Bone marrow (tissue), 2 donors: ENCODE measurements around the gene IGSF23.
"Not testable (repeated sequence)": the region's sequence is repeated elsewhere in the genome, so short reads cannot be mapped to it uniquely, and the experiment has no call there.

Experiments used
- DNase-seq, 2 donors: peaks; one replicate each; lab custom pipeline; 2025; lab: John Stamatoyannopoulos, UW

IGSF23 gene

DNA sequence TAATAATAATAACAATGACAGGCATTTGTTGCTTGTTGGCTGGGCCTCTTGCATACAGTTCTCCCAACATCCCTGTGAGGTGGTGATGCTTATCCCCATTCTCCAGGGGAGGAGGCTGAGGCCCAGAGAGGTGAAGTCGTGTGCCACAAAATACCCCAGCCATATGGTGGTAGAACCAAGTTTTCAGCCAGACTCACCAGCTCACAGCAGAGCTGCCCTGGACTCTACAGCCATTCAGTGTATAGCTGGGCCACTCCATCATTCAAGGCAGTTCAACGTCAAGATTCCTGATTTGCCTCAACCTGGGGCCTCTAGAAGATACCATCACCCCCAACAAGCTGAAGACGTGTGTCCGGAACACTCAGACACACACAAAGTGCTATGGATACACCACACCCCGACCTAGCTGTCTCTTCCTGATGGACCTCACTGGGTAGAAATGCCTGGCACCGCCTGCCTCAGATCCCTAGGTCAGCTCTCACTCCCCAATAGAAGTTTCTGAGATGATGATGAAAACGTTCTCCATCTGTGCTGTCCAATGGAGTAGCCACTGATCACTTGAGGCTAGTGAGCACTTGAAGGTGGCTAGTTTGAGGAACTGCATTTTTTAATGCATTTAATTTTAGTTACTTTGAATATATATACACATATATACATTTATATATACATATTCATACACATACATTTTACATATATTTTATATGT is 53.6 kb downstream of the IGSF23 start:
- DNase-seq, result no peak

DNA sequence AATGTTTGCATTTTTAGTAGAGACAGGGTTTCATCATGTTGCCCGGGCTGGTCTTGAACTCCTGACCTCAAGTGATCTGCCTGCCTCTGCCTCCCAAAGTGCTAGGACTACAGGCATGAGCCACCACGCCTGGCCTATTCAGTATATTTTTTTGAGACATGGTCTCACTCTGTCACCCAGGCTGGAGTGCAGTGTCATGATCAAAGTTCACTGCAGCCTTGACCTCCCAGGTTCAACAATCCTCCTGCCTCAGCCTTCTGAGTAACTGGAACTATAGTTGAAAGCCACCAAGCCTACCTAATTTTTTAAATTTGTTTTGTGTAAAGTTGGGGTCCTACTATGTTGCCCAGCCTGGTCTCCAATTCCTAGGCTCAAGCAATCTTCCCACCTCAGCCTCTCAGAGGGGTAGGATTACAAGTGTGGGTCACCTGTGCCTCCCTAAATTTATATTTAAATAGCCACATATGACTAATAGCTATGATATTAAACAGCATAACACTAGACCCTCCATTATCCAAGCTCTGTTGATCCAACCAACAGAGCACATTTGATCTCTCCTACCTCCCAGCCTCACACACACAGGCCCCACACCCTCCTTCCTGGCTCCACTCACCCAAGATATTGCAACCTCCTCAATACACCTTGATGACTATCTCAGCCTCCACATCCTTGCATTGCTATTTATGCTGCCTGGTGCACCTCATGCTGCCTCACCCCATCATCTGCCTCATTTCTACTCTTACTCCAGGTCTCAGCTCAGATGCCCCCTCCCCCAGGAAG is 55.8 kb downstream of the IGSF23 start:
- no peak for DNase-seq

DNA sequence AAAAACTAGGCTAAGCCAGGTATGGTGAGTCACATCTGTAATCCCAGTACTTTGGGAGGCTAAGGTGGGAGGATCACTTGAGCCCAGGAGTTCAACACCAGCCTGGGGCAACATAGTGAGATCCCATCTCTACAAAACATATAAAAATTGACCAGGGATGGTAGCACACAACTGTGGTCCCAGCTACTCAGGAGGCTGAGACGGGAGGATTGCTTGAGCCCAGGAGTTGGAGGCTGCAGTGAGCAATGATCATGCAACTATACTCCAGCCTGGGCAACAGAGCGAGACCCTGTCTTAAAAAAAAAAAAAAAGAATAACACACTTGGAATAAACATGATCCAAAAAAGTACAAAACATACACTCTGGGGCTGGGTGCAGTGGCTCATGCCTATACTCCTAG is 56.7 kb downstream of the IGSF23 start:
- DNase-seq, result not testable (repeated sequence)

GRCh38 chr19:44671400-44671799 is 58.0 kb downstream of the IGSF23 start, which contains the start of gene CEACAM19:
Gene CEACAM19 (plus strand): TSS chr19:44671482. CDS start chr19:44671932, 450 bp downstream.
- DNase-seq, result no peak

DNA sequence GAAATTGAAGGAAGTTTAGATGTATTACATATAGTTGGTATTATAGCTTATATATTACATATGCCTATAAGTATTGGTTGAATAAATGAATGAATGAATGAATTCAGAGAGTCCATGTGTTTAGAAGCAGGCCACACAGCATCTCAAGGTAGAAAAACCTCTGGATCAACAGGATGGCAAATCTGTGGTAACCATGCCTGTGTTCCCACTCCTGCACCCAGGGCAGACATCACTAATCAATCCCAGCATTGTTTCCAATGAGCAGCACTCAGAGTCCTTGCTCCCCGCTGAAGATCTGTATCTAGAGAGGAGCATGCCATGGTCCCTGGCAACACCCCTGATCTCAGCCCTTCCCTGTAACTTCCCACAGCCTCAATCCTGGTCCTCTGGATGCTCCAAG is 58.9 kb downstream of the IGSF23 start:
- no peak for DNase-seq

GRCh38 chr19:44673510-44673909 is 60.1 kb downstream of the IGSF23 start:
- no peak for DNase-seq

GRCh38 chr19:44675521-44675920 is 62.2 kb downstream of the IGSF23 start:
- no peak for DNase-seq

DNA sequence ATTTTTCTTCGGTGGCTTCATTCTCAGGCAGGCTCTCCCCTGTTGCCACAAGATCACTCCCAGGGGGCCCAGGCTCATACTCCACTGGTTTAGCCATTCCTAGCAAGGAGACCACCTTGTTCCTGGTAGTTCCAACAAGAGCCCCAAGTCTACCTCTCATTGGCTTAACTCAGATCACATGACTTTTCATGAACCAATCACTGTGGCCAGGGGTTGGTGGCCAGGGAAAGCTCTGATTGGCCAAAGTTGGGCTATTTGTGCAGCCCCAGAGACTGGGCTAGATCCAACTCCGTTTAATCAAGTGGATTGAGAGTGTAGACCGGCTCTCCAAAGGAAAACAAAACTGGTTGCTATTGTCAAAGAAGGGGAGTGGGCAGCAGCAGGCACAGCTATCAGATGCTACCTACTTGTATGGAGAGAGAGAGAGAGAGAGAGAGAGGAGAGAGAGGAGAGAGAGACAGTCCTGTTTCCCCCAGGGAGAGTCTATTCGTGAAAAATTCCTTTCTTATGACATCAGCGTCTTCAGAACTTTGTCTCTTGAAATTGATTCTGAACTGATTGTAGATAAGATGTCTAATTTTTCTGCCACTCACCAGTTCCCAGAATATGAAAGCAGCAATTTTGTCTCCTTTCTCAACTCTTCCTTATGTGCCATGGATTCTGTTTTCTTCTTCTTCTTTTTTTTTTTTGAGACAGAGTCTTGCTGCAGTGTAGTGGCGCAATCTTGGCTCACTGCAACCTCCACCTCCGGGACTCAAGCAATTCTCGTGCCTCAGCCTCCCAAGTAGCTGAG is 63.9 kb downstream of the IGSF23 start:
- DNase-seq, result no peak

GRCh38 chr19:44680536-44680935 is 67.2 kb downstream of the IGSF23 start:
- no peak for DNase-seq

DNA sequence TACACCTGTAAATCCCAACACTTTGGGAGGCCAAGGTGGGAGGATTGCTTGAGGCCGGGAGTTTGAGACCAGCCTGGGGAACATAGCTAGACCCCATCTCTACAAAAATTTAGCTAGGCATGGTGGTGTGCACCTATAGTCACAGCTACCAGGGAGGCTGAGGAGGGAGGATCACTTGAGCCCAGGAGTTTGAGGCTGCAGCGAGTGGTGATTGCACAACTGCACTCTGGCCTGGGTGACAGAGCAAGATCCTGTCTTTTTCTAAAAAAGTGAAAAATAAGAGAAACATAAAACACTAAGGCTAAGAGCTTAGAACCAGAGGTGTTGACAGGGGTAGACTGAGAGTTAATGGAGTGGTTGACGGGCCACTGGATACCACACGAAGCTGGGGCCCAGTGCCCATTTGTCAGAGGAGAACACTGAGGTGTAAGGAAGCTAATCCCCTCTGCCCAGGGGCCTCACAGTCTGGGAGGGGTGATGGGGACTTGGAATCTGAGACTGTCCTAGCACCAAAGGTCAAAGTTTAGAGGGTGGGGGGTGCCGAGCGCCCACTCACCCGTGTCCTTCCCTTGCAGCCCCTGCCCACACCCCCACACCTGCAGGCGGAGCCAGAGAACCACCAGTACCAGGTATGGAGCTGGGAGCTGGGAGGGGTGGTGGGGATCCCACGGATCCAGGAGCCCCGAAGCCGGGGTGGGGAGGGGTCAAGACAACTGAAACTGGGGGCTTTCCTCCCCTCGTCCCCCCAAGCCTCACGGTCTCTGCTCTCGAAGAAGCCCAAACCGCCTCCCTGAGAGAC is 68.8 kb downstream of the IGSF23 start:
- DNase-seq, result no peak

DNA sequence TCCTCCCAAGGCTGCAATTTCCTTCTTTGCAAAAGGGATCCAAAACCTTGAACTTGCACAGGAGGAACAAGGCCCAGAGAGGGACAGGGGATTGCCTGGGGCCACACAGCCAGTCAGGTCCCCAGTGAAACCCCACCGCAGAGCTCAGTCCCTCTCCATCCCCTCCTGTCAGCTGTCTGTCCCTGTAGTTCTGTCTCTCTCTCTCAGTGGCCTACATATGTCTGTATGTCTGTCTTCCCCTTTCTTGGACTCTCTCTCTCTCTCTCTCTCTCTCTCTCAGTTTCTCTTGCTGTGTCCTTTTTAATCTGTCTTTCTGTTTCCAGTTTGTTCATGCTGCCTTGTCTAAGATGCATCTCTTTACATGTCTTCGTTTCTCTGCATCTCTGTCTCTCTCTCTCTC is 69.4 kb downstream of the IGSF23 start:
- no peak for DNase-seq

DNA sequence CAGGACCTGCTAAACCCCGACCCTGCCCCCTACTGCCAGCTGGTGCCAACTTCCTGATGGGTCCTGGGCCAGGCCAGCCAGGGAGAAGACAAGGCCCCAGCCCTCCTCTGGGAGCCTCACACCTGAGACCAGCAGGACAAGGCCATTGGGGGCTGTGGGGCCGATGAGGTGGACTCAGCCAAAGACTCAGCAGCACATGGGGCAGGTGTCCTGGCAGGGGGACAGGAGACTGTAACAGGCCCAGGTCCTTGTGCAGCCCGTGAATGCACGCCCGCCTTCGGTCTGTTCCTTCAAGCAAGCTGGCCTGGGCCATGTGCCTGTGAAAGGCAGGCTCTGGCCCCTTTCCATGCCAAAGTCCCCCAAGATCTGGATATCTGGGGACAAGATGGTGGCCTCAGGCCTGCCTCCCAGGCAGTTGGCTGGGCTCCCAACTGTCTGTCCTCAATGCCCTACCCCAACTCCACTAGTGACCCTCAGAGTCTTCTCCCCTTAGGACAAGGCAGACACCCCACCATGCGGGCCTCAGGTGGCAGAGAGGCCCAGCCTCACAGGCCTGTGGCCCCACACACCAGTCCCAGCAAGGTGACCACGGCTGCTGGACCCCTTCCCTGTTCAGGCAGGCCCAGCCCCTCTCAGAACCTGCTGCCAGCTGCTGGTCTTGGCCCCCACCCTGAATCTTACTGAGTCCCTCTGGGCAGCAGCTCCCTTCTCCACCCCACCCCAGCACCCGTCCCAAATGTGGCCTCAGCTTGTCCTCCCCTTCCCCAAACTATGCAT is 70.3 kb downstream of the IGSF23 start:
- DNase-seq, result no peak

- not testable (repeated sequence) for DNase-seq
These were observed 71.0 kb downstream of the IGSF23 start for GRCh38 chr19:44684396-44684795.

DNA sequence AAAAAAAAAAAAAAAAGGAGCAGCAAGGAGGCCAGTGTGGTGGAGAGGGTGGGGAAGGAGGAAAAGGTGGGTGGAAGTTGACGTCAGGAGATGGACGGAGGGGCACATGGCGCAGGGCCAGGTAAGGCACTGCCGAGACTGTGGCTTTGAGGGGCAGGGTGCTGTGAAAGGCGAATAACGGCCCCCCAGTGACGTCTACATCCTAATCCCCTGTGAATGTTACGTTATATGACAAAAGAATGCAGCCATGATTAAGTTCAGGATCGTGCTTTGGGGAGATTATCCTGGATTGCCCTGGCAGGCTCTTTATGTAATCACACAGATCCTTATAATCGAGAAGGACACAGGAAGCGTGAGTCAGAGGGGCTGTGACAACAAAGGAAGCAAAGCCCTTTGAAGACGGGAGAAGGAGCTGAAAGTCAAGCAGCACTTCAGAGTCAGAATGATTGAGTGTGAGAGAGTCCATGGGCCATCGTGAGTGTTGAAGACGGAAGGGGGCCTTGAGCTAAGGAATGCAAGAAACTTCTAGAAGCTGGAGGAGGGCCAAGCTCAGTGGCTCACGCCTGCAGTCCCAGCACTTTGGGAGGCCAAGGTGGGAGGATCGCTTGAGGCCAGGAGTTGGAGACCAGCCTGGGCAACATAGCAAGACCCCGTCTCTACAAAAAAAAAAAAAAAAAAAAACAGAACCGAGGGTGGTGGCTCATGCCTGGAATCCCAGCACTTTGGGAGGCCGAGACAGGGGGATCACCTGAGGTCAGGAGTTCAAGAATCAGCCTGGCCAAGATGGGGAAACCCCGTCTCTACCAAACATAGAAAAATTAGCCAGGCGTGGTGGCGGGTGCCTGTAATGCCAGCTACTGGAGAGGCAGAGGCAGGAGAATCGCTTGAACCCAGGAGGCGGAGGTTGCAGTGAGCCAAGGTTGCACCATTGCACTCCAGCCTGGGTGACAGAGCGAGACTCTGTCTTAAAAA is 71.8 kb downstream of the IGSF23 start:
- peak in 1 of 2 donors; percentile 11 for DNase-seq

- DNase-seq, result peak in 1 of 2 donors; percentile 7
These were observed 72.5 kb downstream of the IGSF23 start for GRCh38 chr19:44685877-44686276.
